HEK293T (cell line): Measurements from ENCODE around the gene ACTN4.

Experiments used
- CTCF ChIA-PET: fragments of 350-600 bp; formaldehyde crosslinking; extraction: SDS; loops from one replicate; lab custom pipeline; 2021; ENCODE audit warnings: antibody characterized with exemption, inconsistent platforms; lab: Yijun Ruan, JAX
- POLR2A ChIA-PET: fragments of 350-600 bp; formaldehyde crosslinking; extraction: SDS; loops from one replicate; lab custom pipeline; 2020; ENCODE audit warnings: antibody characterized with exemption, inconsistent platforms; lab: Yijun Ruan, JAX
- DNase-seq: peaks from one replicate; pipeline ENCODE4 v3.0.0; 2012; ENCODE audit warnings: mixed read lengths; ENCODE audit errors: extremely low spot score
- ARNT ChIP-seq: fragments of 450-650 bp; IDR thresholded peaks from 2 replicates; pipeline ENCODE4 v1.6.1; 2017; ENCODE audit warnings: mild to moderate bottlenecking
- BHLHE40 ChIP-seq: fragments of 450-650 bp; IDR thresholded peaks from 2 replicates; pipeline ENCODE4 v1.6.1; 2016; ENCODE audit warnings: mild to moderate bottlenecking, moderate library complexity, borderline replicate concordance
- CTBP1 ChIP-seq: fragments of 450-650 bp; IDR thresholded peaks from 2 replicates; pipeline ENCODE4 v1.6.1; 2016; ENCODE audit warnings: borderline replicate concordance
- ELF4 ChIP-seq: fragments of 450-650 bp; IDR thresholded peaks from 2 replicates; pipeline ENCODE4 v1.6.1; 2017; ENCODE audit warnings: antibody characterized with exemption
- FOXA1 ChIP-seq: fragments of 450-650 bp; IDR thresholded peaks from 2 replicates; pipeline ENCODE4 v1.6.1; 2016; ENCODE audit warnings: mild to moderate bottlenecking
- FOXK2 ChIP-seq: fragments of 450-650 bp; IDR thresholded peaks from 2 replicates; pipeline ENCODE4 v1.6.1; 2016; ENCODE audit warnings: mild to moderate bottlenecking
- FOXM1 ChIP-seq: fragments of 450-650 bp; IDR thresholded peaks from 2 replicates; pipeline ENCODE4 v1.6.1; 2017; ENCODE audit warnings: mild to moderate bottlenecking, borderline replicate concordance
- HDGF ChIP-seq: fragments of 450-650 bp; IDR thresholded peaks from 2 replicates; pipeline ENCODE4 v1.6.1; 2017; ENCODE audit warnings: antibody characterized with exemption, borderline replicate concordance
- L3MBTL2 ChIP-seq: fragments of 450-650 bp; conservative IDR thresholded peaks from 2 replicates; pipeline ENCODE4 v1.6.1; 2016; ENCODE audit warnings: mild to moderate bottlenecking
- LEF1 ChIP-seq: fragments of 450-650 bp; IDR thresholded peaks from 2 replicates; pipeline ENCODE4 v1.6.1; 2017; ENCODE audit warnings: mild to moderate bottlenecking, borderline replicate concordance
- NFRKB ChIP-seq: fragments of 450-650 bp; IDR thresholded peaks from 2 replicates; pipeline ENCODE4 v1.6.1; 2016; ENCODE audit warnings: mild to moderate bottlenecking, moderate library complexity
- PKNOX1 ChIP-seq: fragments of 450-650 bp; IDR thresholded peaks from 2 replicates; pipeline ENCODE4 v1.6.1; 2016
- SP1 ChIP-seq: fragments of 450-650 bp; IDR thresholded peaks from 2 replicates; pipeline ENCODE4 v1.6.1; 2017
- SUZ12 ChIP-seq: fragments of 450-650 bp; IDR thresholded peaks from 2 replicates; pipeline ENCODE4 v1.6.1; 2016; ENCODE audit warnings: mild to moderate bottlenecking
- TARDBP ChIP-seq: fragments of 450-650 bp; IDR thresholded peaks from 2 replicates; pipeline ENCODE4 v1.6.1; 2016
- ZNF384 ChIP-seq: fragments of 450-650 bp; IDR thresholded peaks from 2 replicates; pipeline ENCODE4 v1.6.1; 2016

ACTN4 gene

GRCh38 chr19:38665219-38665931, 17.9 kb downstream of the ACTN4 start:
- ChIA-PET POLR2A (interaction anchor here (0.6 to 2.8 kb wide), 3 partner anchors 18 to 47 kb away, joined by 4 to 14 read pairs (median 5); partner anchors contain the start of genes ACTN4 and EIF3K), CTCF (no interaction called here)
- TF ChIP-seq TARDBP (no peak), LEF1 (no peak), NFRKB (no peak)
- DNase-seq, result no peak

- TF ChIP-seq BHLHE40, result no peak
- TF ChIP-seq FOXK2, result no peak
- no peak for TF ChIP-seq HDGF
- TF ChIP-seq L3MBTL2, result peak; percentile 73
- DNase-seq, result no peak
- POLR2A ChIA-PET, result interaction anchor here (0.6 kb wide), 1 partner anchor 18 kb away, joined by 4 read pairs; no protein-coding TSS in a partner anchor
- CTCF ChIA-PET, result no interaction called here
These were observed 18.7 kb downstream of the ACTN4 start for GRCh38 chr19:38665950-38666662.

- CTCF ChIA-PET, result no interaction called here
- DNase-seq, result peak; percentile 54
- TF ChIP-seq SP1 (no peak), PKNOX1 (peak; percentile 51; the same call in 1 of the 2 replicates)
- POLR2A ChIA-PET, result interaction anchor here (0.6 to 1.5 kb wide), 2 partner anchors 19 to 20 kb away, joined by 3 to 4 read pairs; partner anchors contain the start of gene ACTN4
These were observed 19.4 kb downstream of the ACTN4 start for GRCh38 chr19:38666663-38667511.

GRCh38 chr19:38667661-38668171, 20.3 kb downstream of the ACTN4 start:
- no peak for DNase-seq
- ChIA-PET CTCF (no interaction called here), POLR2A (interaction anchor here (1.5 kb wide), 1 partner anchor 21 kb away, joined by 3 read pairs; the partner anchor contains the start of gene ACTN4)
- TF ChIP-seq PKNOX1 (no peak), SUZ12 (no peak), LEF1 (no peak), ZNF384 (no peak), FOXM1 (no peak), TARDBP (no peak), FOXA1 (no peak), BHLHE40 (no peak), CTBP1 (no peak), SP1 (no peak), NFRKB (no peak), HDGF (no peak), ARNT (no peak), FOXK2 (no peak), L3MBTL2 (no peak), ELF4 (no peak)

- no peak for DNase-seq
- ChIA-PET POLR2A (interaction anchor here (2.1 kb wide), 2 partner anchors 21 to 22 kb away, joined by 6 to 7 read pairs; partner anchors contain the start of gene ACTN4), CTCF (no interaction called here)
- TF ChIP-seq FOXK2, result no peak
- TF ChIP-seq SUZ12, result no peak
- no peak for TF ChIP-seq HDGF
- TF ChIP-seq NFRKB, result no peak
- TF ChIP-seq ELF4, result no peak
- TF ChIP-seq L3MBTL2, result no peak
- no peak for TF ChIP-seq PKNOX1
- TF ChIP-seq ARNT, result no peak
- no peak for TF ChIP-seq ZNF384
- no peak for TF ChIP-seq FOXM1
- TF ChIP-seq BHLHE40, result no peak
- TF ChIP-seq FOXA1, result no peak
- TF ChIP-seq SP1, result no peak
These were observed 22.1 kb downstream of the ACTN4 start for GRCh38 chr19:38669552-38669951.

GRCh38 chr19:38670921-38671398, 23.5 kb downstream of the ACTN4 start:
- POLR2A ChIA-PET, result interaction anchor here (1.4 to 2.1 kb wide), 4 partner anchors 13 to 52 kb away, joined by 3 to 7 read pairs (median 4); partner anchors contain the start of genes ACTN4 and EIF3K
- no peak for DNase-seq
- no peak for TF ChIP-seq ZNF384
- TF ChIP-seq CTBP1, result no peak
- TF ChIP-seq SUZ12, result no peak
- no peak for TF ChIP-seq ELF4
- TF ChIP-seq PKNOX1, result no peak
- no peak for TF ChIP-seq ARNT
- TF ChIP-seq BHLHE40, result no peak
- TF ChIP-seq HDGF, result no peak
- no peak for TF ChIP-seq LEF1
- TF ChIP-seq FOXK2, result no peak
- no peak for TF ChIP-seq SP1
- no peak for TF ChIP-seq L3MBTL2
- CTCF ChIA-PET, result interaction anchor here (0.6 kb wide), 1 partner anchor 35 kb away, joined by 4 read pairs; no protein-coding TSS in a partner anchor
